IMR-90 (cell line): ENCODE data around the gene KDM2A. TPM values are rescaled to one million over a fixed set of nuclear protein-coding genes. Genes with fewer than 3 reads are reported as not detected.

Experiments used
- ATAC-seq: fragments of 200-7000 bp; cut with Tn5 transposase; 2 replicates; pipeline ENCODE4 v1.9.1; 2020; ENCODE audit warnings: low read depth, mild to moderate bottlenecking, moderate library complexity
- BruUV-seq: library from RNA; stranded (reverse); fragments of 400-500 nt; replicated peaks from 2 replicates; lab custom pipeline; 2021; lab: Mats Ljungman, UMichigan
- CTCF ChIA-PET: fragments of 300-600 bp; formaldehyde crosslinking; extraction: SDS; loops from one replicate; lab custom pipeline; 2021; ENCODE audit warnings: antibody characterized with exemption; lab: Yijun Ruan, JAX
- POLR2A ChIA-PET: fragments of 300-600 bp; sonication (Branson Sonifier 250); formaldehyde crosslinking; loops from one replicate; lab custom pipeline; 2022; ENCODE audit warnings: antibody characterized with exemption; ENCODE audit not compliant: unreplicated experiment; lab: Charles Lee
- DNase-seq: peaks from one replicate; pipeline ENCODE4 v3.0.0; 2013
- H2AFZ ChIP-seq: replicated peaks from 2 replicates; pipeline ENCODE3; 2013; ENCODE audit warnings: low read length, mild to moderate bottlenecking; ENCODE audit not compliant: poor library complexity
- H2AK5ac ChIP-seq: 2 replicates; pipeline ENCODE4 v1.6.1; 2013; ENCODE audit warnings: low read depth, low read length, inconsistent platforms
- H2AK9ac ChIP-seq: replicated peaks from 2 replicates; pipeline ENCODE3; 2013; ENCODE audit warnings: mild to moderate bottlenecking, low read depth, low read length, moderate library complexity; ENCODE audit not compliant: poor library complexity
- H2BK120ac ChIP-seq: 2 replicates; pipeline ENCODE4 v1.6.1; 2013; ENCODE audit warnings: low read depth, low read length, inconsistent platforms
- H2BK15ac ChIP-seq: 3 replicates; pipeline ENCODE4 v1.6.1; 2013; ENCODE audit warnings: low read depth, low read length, inconsistent platforms
- H2BK20ac ChIP-seq: 2 replicates; pipeline ENCODE4 v1.6.1; 2013; ENCODE audit warnings: low read depth, mild to moderate bottlenecking, inconsistent platforms, low read length, moderate library complexity
- H2BK5ac ChIP-seq: 2 replicates; pipeline ENCODE4 v1.6.1; 2013; ENCODE audit warnings: mild to moderate bottlenecking, low read depth, low read length, inconsistent platforms; ENCODE audit not compliant: poor library complexity, severe bottlenecking
- H3K14ac ChIP-seq: replicated peaks from 2 replicates; pipeline ENCODE4 v1.6.1; 2013; ENCODE audit warnings: low read depth, low read length, inconsistent platforms
- H3K18ac ChIP-seq: 2 replicates; pipeline ENCODE4 v1.6.1; 2013; ENCODE audit warnings: low read depth, low read length, control low read depth
- H3K23ac ChIP-seq: 2 replicates; pipeline ENCODE4 v1.6.1; 2013; ENCODE audit warnings: low read depth, low read length, inconsistent platforms
- H3K27ac ChIP-seq: 2 replicates; pipeline ENCODE4 v1.5.1; 2013; ENCODE audit warnings: mild to moderate bottlenecking, control low read depth, low read length; ENCODE audit not compliant: insufficient read depth
- H3K27me3 ChIP-seq: 2 replicates; pipeline ENCODE4 v1.6.1; 2013; ENCODE audit warnings: low read length; ENCODE audit not compliant: control insufficient read depth, insufficient read depth
- H3K36me3 ChIP-seq: 2 replicates; pipeline ENCODE4 v1.6.1; 2013; ENCODE audit warnings: low read length, mixed read lengths; ENCODE audit not compliant: control insufficient read depth, insufficient read depth
- H3K4ac ChIP-seq: 2 replicates; pipeline ENCODE4 v1.6.1; 2013; ENCODE audit warnings: low read depth, low read length, inconsistent platforms
- H3K4me1 ChIP-seq: 2 replicates; pipeline ENCODE4 v1.6.1; 2013; ENCODE audit warnings: low read length, mixed read lengths; ENCODE audit not compliant: control insufficient read depth, insufficient read depth
- H3K4me2 ChIP-seq: 2 replicates; pipeline ENCODE4 v1.6.1; 2013; ENCODE audit warnings: low read depth, mild to moderate bottlenecking, control low read depth, low read length, moderate library complexity
- H3K4me3 ChIP-seq: 2 replicates; pipeline ENCODE4 v1.5.1; 2013; ENCODE audit warnings: low read depth, mild to moderate bottlenecking, control low read depth, low read length, moderate library complexity; ENCODE audit not compliant: insufficient read depth
- H3K56ac ChIP-seq: 2 replicates; pipeline ENCODE4 v1.6.1; 2013; ENCODE audit warnings: low read length, inconsistent platforms; ENCODE audit not compliant: insufficient read depth; ENCODE audit errors: extremely low read depth
- H3K79me1 ChIP-seq, 2 experiments: 2 replicates each; pipeline ENCODE4 v1.6.1; 2013; ENCODE audit warnings: low read length in 2 of 2, inconsistent platforms in 1 of 2, low read depth in 1 of 2
- H3K9ac ChIP-seq: 2 replicates; pipeline ENCODE4 v1.6.1; 2013; ENCODE audit warnings: low read depth, low read length, control low read depth
- H3K9me1 ChIP-seq: 2 replicates; pipeline ENCODE4 v1.6.1; 2013; ENCODE audit warnings: low read length, inconsistent platforms; ENCODE audit not compliant: insufficient read depth
- H3K9me3 ChIP-seq: 2 replicates; pipeline ENCODE4 v1.6.1; 2013; ENCODE audit warnings: low read length; ENCODE audit not compliant: control insufficient read depth, insufficient read depth
- H4K20me1 ChIP-seq: 2 replicates; pipeline ENCODE4 v1.6.1; 2013; ENCODE audit warnings: low read length, inconsistent platforms; ENCODE audit not compliant: insufficient read depth
- H4K5ac ChIP-seq: 2 replicates; pipeline ENCODE4 v1.6.1; 2013; ENCODE audit warnings: mild to moderate bottlenecking, low read depth, low read length, control low read depth
- H4K8ac ChIP-seq, 2 experiments: 2 replicates each; pipeline ENCODE4 v1.6.1; 2013; ENCODE audit warnings: low read depth in 2 of 2, low read length in 2 of 2, control low read depth in 1 of 2, inconsistent platforms in 1 of 2
- H4K91ac ChIP-seq: 2 replicates; pipeline ENCODE4 v1.6.1; 2013; ENCODE audit warnings: low read depth, low read length, inconsistent platforms; ENCODE audit not compliant: insufficient read depth
- BHLHE40 ChIP-seq: fragments of 150-350 bp; IDR thresholded peaks from 2 replicates; pipeline ENCODE4 v1.6.1; 2016; ENCODE audit warnings: mild to moderate bottlenecking, low read depth, low read length
- CEBPB ChIP-seq: IDR thresholded peaks from 2 replicates; pipeline ENCODE4 v1.6.1; 2012; ENCODE audit warnings: low read depth, low read length, improper control_type of control experiment
- CHD1 ChIP-seq: IDR thresholded peaks from 2 replicates; pipeline ENCODE4 v1.6.1; 2012; ENCODE audit warnings: low read depth, low read length, improper control_type of control experiment
- FOS ChIP-seq: fragments of 150-350 bp; IDR thresholded peaks from 2 replicates; pipeline ENCODE4 v1.6.1; 2016; ENCODE audit warnings: low read depth, low read length
- MAFK ChIP-seq: IDR thresholded peaks from 2 replicates; pipeline ENCODE4 v1.6.1; 2012; ENCODE audit warnings: low read depth, low read length, improper control_type of control experiment
- MAZ ChIP-seq: IDR thresholded peaks from 2 replicates; pipeline ENCODE4 v1.6.1; 2012; ENCODE audit warnings: low read depth, mild to moderate bottlenecking, low read length, improper control_type of control experiment, moderate library complexity, borderline replicate concordance
- MXI1 ChIP-seq: IDR thresholded peaks from 2 replicates; pipeline ENCODE4 v1.6.1; 2012; ENCODE audit warnings: low read depth, mild to moderate bottlenecking, low read length, moderate library complexity, borderline replicate concordance
- NFE2L2 ChIP-seq: fragments of 150-350 bp; IDR thresholded peaks from 2 replicates; pipeline ENCODE4 v1.6.1; 2016; ENCODE audit warnings: low read depth, mild to moderate bottlenecking, low read length
- POLR2A ChIP-seq: IDR thresholded peaks from 2 replicates; pipeline ENCODE4 v1.6.1; 2012; ENCODE audit warnings: mild to moderate bottlenecking, low read depth, low read length
- RAD21 ChIP-seq: IDR thresholded peaks from 2 replicates; pipeline ENCODE4 v1.6.1; 2012; ENCODE audit warnings: low read length, improper control_type of control experiment
- RCOR1 ChIP-seq: IDR thresholded peaks from 2 replicates; pipeline ENCODE4 v1.6.1; 2012; ENCODE audit warnings: mild to moderate bottlenecking, low read length, improper control_type of control experiment; ENCODE audit not compliant: insufficient replicate concordance
- RFX5 ChIP-seq: IDR thresholded peaks from 2 replicates; pipeline ENCODE4 v1.8.0; 2012; ENCODE audit warnings: low read depth, mild to moderate bottlenecking, low read length, moderate library complexity
- SMC3 ChIP-seq: fragments of 150-350 bp; IDR thresholded peaks from 2 replicates; pipeline ENCODE4 v1.6.1; 2016; ENCODE audit warnings: low read depth, mild to moderate bottlenecking, antibody characterized with exemption, low read length, moderate library complexity
- WGBS, 2 experiments: methylation state at CpG; one replicate each; pipeline versions ENCODE4 v1.1.5 to v1.1.7; 2013; ENCODE audit warnings: missing lambda C conversion rate in 2 of 2; ENCODE audit not compliant: insufficient read length in 1 of 2; ENCODE audit errors: extremely low coverage in 2 of 2; 5-methylcytosine and 5-hydroxymethylcytosine counted together
- dilution Hi-C: fragments of 300-500 bp; cut with HindIII; formaldehyde crosslinking; loops from one replicate; pipeline ENCODE4 v1.14.3; 2018; ENCODE audit warnings: low sequenced_read_pairs; ENCODE audit not compliant: unreplicated experiment
- in situ Hi-C: fragments of 300-500 bp; cut with MboI; formaldehyde crosslinking; loops from 3 replicates; pipeline ENCODE4 v1.14.3; 2019; ENCODE audit warnings: low sequenced_read_pairs, inconsistent platforms, mixed read lengths
- intact Hi-C: fragments of 100-400 bp; cut with micrococcal nuclease; formaldehyde crosslinking; loops from 2 replicates; pipeline ENCODE4 v1.10.0; 2022
- polyA plus RNA-seq, 3 experiments: library from polyadenylated mRNA; depleted of rRNA; stranded (reverse); fragments of >200 nt; gene quantifications; 2 replicates each; pipeline ENCODE4 v1.2.3, GENCODE V29; 2012; ENCODE audit warnings: low replicate concordance in 1 of 3
- total RNA-seq: library from RNA; depleted of rRNA; stranded (reverse); fragments of >200 nt; gene quantifications from 2 replicates; pipeline ENCODE4 v1.2.3, GENCODE V29; 2012
- TF ChIP-seq, protein P1 (sequence below): conservative IDR thresholded peaks from 2 replicates; pipeline ENCODE4 v1.5.1; 2012; ENCODE audit warnings: mild to moderate bottlenecking, low read depth, low read length, improper control_type of control experiment
- TF ChIP-seq, protein P2 (sequence below): fragments of 150-350 bp; IDR thresholded peaks from 2 replicates; pipeline ENCODE4 v1.6.1; 2017; ENCODE audit warnings: mild to moderate bottlenecking, antibody characterized with exemption, low read length, low read depth
- TF ChIP-seq, protein P3 (sequence below): fragments of 150-350 bp; IDR thresholded peaks from 2 replicates; pipeline ENCODE4 v1.6.1; 2016; ENCODE audit warnings: low read depth, mild to moderate bottlenecking, low read length, moderate library complexity, borderline replicate concordance

KDM2A gene
- total and polyA plus RNA-seq, 2 of the 4 experiments (the other 2 are of a cell fraction): 26.7 to 42.6 TPM

DNA sequence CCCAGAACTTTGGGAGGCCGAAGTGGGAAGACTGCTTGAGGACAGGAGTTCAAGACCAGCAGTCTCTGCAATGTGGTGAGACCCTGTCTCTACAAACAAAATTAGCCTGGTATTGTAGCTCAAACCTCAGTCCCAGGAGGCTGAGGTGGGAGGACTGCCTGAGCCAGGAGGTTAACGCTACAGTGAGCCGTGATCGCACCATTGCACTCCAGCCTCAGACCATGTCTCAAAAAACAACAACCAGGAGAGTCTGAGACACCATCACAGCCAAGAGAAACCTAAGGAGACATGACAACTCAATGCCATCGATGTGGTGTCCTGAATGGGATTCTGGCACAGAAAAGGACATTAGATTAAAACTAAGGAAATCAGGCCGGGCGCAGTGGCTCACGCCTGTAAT, 28.3 kb upstream of the KDM2A start:
- ATAC-seq (no peak), DNase-seq (no peak)
- Histone ChIP-seq H4K91ac (no peak overlapping the region), H3K4me1 (no peaks in the 10 kb centered on the region), H3K18ac (no peak overlapping the region), H4K5ac (no peak overlapping the region), H3K4ac (no peak overlapping the region), H2BK120ac (no peak overlapping the region), H3K9me1 (no peaks in the 10 kb centered on the region), H3K79me1 (no peaks in the 10 kb centered on the region), H3K27me3 (peaks cover 5% of the 10 kb centered on the region), H4K8ac (no peak overlapping the region), H3K36me3 (no peaks in the 10 kb centered on the region), H2BK15ac (no peak overlapping the region), H3K9ac (no peak overlapping the region), H3K14ac (no peak overlapping the region), H3K56ac (no peak overlapping the region), H2AK9ac (no peak overlapping the region), H3K27ac (no peak overlapping the region), H2AK5ac (no peak overlapping the region), H3K23ac (no peak overlapping the region), H2BK5ac (no peak overlapping the region), H4K20me1 (no peaks in the 10 kb centered on the region), H3K4me3 (no peak overlapping the region), H3K4me2 (no peak overlapping the region), H2BK20ac (no peak overlapping the region), H3K9me3 (no peaks in the 10 kb centered on the region), H2AFZ (no peak overlapping the region)
- ChIA-PET POLR2A (no interaction called here), CTCF (no interaction called here)
- intact Hi-C loops (no loop called here), in situ Hi-C loops (no loop called here), dilution Hi-C loops (no loop called here)
- no peak for TF ChIP-seq CHD1
- no peak for TF ChIP-seq MXI1
- TF ChIP-seq NFE2L2: no peak
- no peak for TF ChIP-seq RAD21
- TF ChIP-seq, protein P1, sequence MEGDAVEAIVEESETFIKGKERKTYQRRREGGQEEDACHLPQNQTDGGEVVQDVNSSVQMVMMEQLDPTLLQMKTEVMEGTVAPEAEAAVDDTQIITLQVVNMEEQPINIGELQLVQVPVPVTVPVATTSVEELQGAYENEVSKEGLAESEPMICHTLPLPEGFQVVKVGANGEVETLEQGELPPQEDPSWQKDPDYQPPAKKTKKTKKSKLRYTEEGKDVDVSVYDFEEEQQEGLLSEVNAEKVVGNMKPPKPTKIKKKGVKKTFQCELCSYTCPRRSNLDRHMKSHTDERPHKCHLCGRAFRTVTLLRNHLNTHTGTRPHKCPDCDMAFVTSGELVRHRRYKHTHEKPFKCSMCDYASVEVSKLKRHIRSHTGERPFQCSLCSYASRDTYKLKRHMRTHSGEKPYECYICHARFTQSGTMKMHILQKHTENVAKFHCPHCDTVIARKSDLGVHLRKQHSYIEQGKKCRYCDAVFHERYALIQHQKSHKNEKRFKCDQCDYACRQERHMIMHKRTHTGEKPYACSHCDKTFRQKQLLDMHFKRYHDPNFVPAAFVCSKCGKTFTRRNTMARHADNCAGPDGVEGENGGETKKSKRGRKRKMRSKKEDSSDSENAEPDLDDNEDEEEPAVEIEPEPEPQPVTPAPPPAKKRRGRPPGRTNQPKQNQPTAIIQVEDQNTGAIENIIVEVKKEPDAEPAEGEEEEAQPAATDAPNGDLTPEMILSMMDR: no peak
- TF ChIP-seq FOS: no peak
- TF ChIP-seq BHLHE40: no peak
- TF ChIP-seq SMC3: no peak
- TF ChIP-seq, protein P2, sequence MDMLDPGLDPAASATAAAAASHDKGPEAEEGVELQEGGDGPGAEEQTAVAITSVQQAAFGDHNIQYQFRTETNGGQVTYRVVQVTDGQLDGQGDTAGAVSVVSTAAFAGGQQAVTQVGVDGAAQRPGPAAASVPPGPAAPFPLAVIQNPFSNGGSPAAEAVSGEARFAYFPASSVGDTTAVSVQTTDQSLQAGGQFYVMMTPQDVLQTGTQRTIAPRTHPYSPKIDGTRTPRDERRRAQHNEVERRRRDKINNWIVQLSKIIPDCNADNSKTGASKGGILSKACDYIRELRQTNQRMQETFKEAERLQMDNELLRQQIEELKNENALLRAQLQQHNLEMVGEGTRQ: no peak
- TF ChIP-seq RFX5: no peak
- TF ChIP-seq, protein P3, sequence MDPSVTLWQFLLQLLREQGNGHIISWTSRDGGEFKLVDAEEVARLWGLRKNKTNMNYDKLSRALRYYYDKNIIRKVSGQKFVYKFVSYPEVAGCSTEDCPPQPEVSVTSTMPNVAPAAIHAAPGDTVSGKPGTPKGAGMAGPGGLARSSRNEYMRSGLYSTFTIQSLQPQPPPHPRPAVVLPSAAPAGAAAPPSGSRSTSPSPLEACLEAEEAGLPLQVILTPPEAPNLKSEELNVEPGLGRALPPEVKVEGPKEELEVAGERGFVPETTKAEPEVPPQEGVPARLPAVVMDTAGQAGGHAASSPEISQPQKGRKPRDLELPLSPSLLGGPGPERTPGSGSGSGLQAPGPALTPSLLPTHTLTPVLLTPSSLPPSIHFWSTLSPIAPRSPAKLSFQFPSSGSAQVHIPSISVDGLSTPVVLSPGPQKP: no peak
- no peak for TF ChIP-seq MAZ
- TF ChIP-seq POLR2A: no peak
- no peak for TF ChIP-seq CEBPB
- TF ChIP-seq MAFK: no peak
- TF ChIP-seq RCOR1: no peak
- BruUV-seq: no TSS peak
- 93% methylated on average over 3 of the region's 8 CpGs; no CpG with 5 or more reads in 1 of the 2 experiments for WGBS, 2 experiments
